H1 (cell line): ENCODE measurements around the gene PRXL2B. TPM values are rescaled to one million over a fixed set of nuclear protein-coding genes. Genes with fewer than 3 reads are reported as not detected.
A peak's percentile ranks its signal among the peaks of the same experiment; 100 is the strongest.

Source experiments
- CTCF ChIA-PET: fragments of 300-600 bp; sonication (Branson Sonifier 250); formaldehyde crosslinking; loops from one replicate; lab custom pipeline; 2021; ENCODE audit not compliant: partially characterized antibody; lab: Charles Lee
- POLR2A ChIA-PET: fragments of 300-600 bp; sonication (Branson Sonifier 250); formaldehyde crosslinking; loops from one replicate; lab custom pipeline; 2021; ENCODE audit warnings: inconsistent platforms; ENCODE audit not compliant: partially characterized antibody; lab: Charles Lee
- DNase-seq, 2 experiments: peaks; one replicate each; pipeline versions ENCODE4 v3.0.0 to v3.0.0-alpha.2; 2010 to 2022; ENCODE audit warnings: low spot score in 2 of 2, low read depth in 1 of 2, mixed read lengths in 1 of 2
- FAIRE-seq: peaks from 2 replicates; lab custom pipeline; 2011; peaks lifted over from hg19 to GRCh38; lab: Jason Lieb, UNC
- H2AFZ ChIP-seq: 2 replicates; pipeline ENCODE4 v1.8.1; 2012; ENCODE audit warnings: low read length, inconsistent platforms
- H2AK5ac ChIP-seq: 2 replicates; pipeline ENCODE4 v1.6.1; 2013; ENCODE audit warnings: low read depth, low read length
- H2BK120ac ChIP-seq: replicated peaks from 2 replicates; pipeline ENCODE3; 2013; ENCODE audit warnings: low read depth, low read length, inconsistent platforms
- H2BK12ac ChIP-seq: 2 replicates; pipeline ENCODE4 v1.6.1; 2013; ENCODE audit warnings: low read depth, low read length
- H2BK15ac ChIP-seq: 2 replicates; pipeline ENCODE4 v1.6.1; 2013; ENCODE audit warnings: low read length
- H2BK20ac ChIP-seq: 2 replicates; pipeline ENCODE4 v1.6.1; 2013; ENCODE audit warnings: low read length
- H2BK5ac ChIP-seq: 2 replicates; pipeline ENCODE4 v1.6.1; 2013; ENCODE audit warnings: low read depth, low read length
- H3K14ac ChIP-seq: 2 replicates; pipeline ENCODE4 v1.6.1; 2013; ENCODE audit warnings: inconsistent platforms; ENCODE audit not compliant: insufficient read length
- H3K18ac ChIP-seq: 2 replicates; pipeline ENCODE4 v1.6.1; 2013; ENCODE audit warnings: low read length; ENCODE audit errors: extremely low read depth
- H3K23ac ChIP-seq: 2 replicates; pipeline ENCODE4 v1.6.1; 2013; ENCODE audit warnings: inconsistent platforms; ENCODE audit not compliant: insufficient read length
- H3K23me2 ChIP-seq: 2 replicates; pipeline ENCODE4 v1.6.1; 2013; ENCODE audit warnings: low read depth, low read length
- H3K27ac ChIP-seq: 2 replicates; pipeline ENCODE4 v1.6.1; 2011; ENCODE audit warnings: low read depth, low read length, inconsistent platforms
- H3K27me3 ChIP-seq, 4 experiments: replicated peaks in 1 of 4; 1 replicate in 1 of 4; 2 replicates in 3 of 4; pipeline versions ENCODE4 v1.6.1 to v1.8.1; 2011 to 2013; ENCODE audit warnings: low read length in 3 of 4, mild to moderate bottlenecking in 3 of 4, inconsistent platforms in 2 of 4, mixed read lengths in 2 of 4, moderate library complexity in 1 of 4; ENCODE audit not compliant: control insufficient read depth in 3 of 4, insufficient read depth in 3 of 4; ENCODE audit errors: extremely low read depth in 1 of 4
- H3K36me3 ChIP-seq, 4 experiments: 2 replicates each; pipeline versions ENCODE4 v1.6.1 to v1.8.1; 2011 to 2013; ENCODE audit warnings: mild to moderate bottlenecking in 4 of 4, low read length in 3 of 4, moderate library complexity in 2 of 4, control low read depth in 1 of 4, inconsistent platforms in 1 of 4; ENCODE audit not compliant: insufficient read depth in 4 of 4, control insufficient read depth in 2 of 4
- H3K4ac ChIP-seq: replicated peaks from 2 replicates; pipeline ENCODE3; 2013; ENCODE audit warnings: low read length, low read depth, mixed read lengths, inconsistent platforms; ENCODE audit not compliant: insufficient read length
- H3K4me1 ChIP-seq, 4 experiments: replicated peaks in 1 of 4; 1 replicate in 1 of 4; 2 replicates in 3 of 4; pipeline versions ENCODE4 v1.6.1 to v1.8.1; 2011 to 2013; ENCODE audit warnings: low read length in 3 of 4, inconsistent platforms in 2 of 4, mixed read lengths in 1 of 4; ENCODE audit not compliant: insufficient read depth in 4 of 4, control insufficient read depth in 3 of 4
- H3K4me2 ChIP-seq, 2 experiments: 2 replicates each; pipeline versions ENCODE4 v1.6.1 to v1.8.1; 2011 to 2013; ENCODE audit warnings: low read depth in 2 of 2, low read length in 2 of 2, control low read depth in 1 of 2, inconsistent platforms in 1 of 2, mild to moderate bottlenecking in 1 of 2; ENCODE audit not compliant: insufficient read depth in 1 of 2
- H3K4me3 ChIP-seq, 4 experiments: fragments of 200-600, 300-600 bp in 1 of 4; sonication (generic), shearing (Covaris generic), sonication (Bioruptor Twin) in 1 of 4; 2 replicates each; pipeline versions ENCODE4 v1.5.1 to v1.8.1; 2011 to 2016; ENCODE audit warnings: low read length in 4 of 4, low read depth in 3 of 4, control low read depth in 2 of 4, inconsistent platforms in 2 of 4, mild to moderate bottlenecking in 2 of 4, mixed read lengths in 1 of 4, moderate library complexity in 1 of 4; ENCODE audit not compliant: insufficient read depth in 2 of 4; ENCODE audit errors: extremely low read depth in 1 of 4
- H3K56ac ChIP-seq: replicated peaks from 2 replicates; pipeline ENCODE3; 2013; ENCODE audit warnings: low read depth, mild to moderate bottlenecking, mixed read lengths, low read length, inconsistent platforms; ENCODE audit not compliant: insufficient read length
- H3K79me1 ChIP-seq: 2 replicates; pipeline ENCODE4 v1.6.1; 2013; ENCODE audit warnings: low read depth, low read length, control low read depth
- H3K79me2 ChIP-seq, 2 experiments: 2 replicates each; pipeline versions ENCODE4 v1.6.1 to v1.8.1; 2012 to 2013; ENCODE audit warnings: low read length in 2 of 2, mild to moderate bottlenecking in 2 of 2, inconsistent platforms in 1 of 2; ENCODE audit not compliant: insufficient read depth in 2 of 2, control insufficient read depth in 1 of 2
- H3K9ac ChIP-seq, 4 experiments: replicated peaks in 1 of 4; 1 replicate in 1 of 4; 2 replicates in 3 of 4; pipeline versions ENCODE4 v1.6.1 to v1.8.1; 2011 to 2013; ENCODE audit warnings: low read depth in 3 of 4, low read length in 3 of 4, control low read depth in 2 of 4, mild to moderate bottlenecking in 2 of 4, moderate library complexity in 2 of 4, inconsistent platforms in 1 of 4; ENCODE audit errors: extremely low read depth in 1 of 4
- H3K9me3 ChIP-seq, 2 experiments: 2 replicates each; pipeline versions ENCODE4 v1.6.1 to v1.8.1; 2012 to 2013; ENCODE audit warnings: mild to moderate bottlenecking in 2 of 2, moderate library complexity in 2 of 2, control low read depth in 1 of 2, inconsistent platforms in 1 of 2, low read depth in 1 of 2, low read length in 1 of 2, mixed read lengths in 1 of 2; ENCODE audit not compliant: insufficient read depth in 2 of 2
- H4K20me1 ChIP-seq, 2 experiments: replicated peaks in 1 of 2; 2 replicates each; pipeline versions ENCODE3 to v1.8.1; 2011 to 2013; ENCODE audit warnings: inconsistent platforms in 2 of 2, low read length in 2 of 2, mild to moderate bottlenecking in 1 of 2; ENCODE audit not compliant: insufficient read depth in 2 of 2, control insufficient read depth in 1 of 2
- H4K5ac ChIP-seq: 2 replicates; pipeline ENCODE4 v1.6.1; 2013; ENCODE audit warnings: low read length, low read depth, mixed read lengths, inconsistent platforms; ENCODE audit not compliant: insufficient read length
- H4K8ac ChIP-seq: 2 replicates; pipeline ENCODE4 v1.8.0; 2013; ENCODE audit warnings: mild to moderate bottlenecking, moderate library complexity, low read length, inconsistent platforms; ENCODE audit not compliant: insufficient read depth; ENCODE audit errors: extremely low read depth
- H4K91ac ChIP-seq: replicated peaks from 2 replicates; pipeline ENCODE3; 2013; ENCODE audit warnings: low read length, mixed read lengths, inconsistent platforms; ENCODE audit not compliant: insufficient read length
- BACH1 ChIP-seq: IDR thresholded peaks from 2 replicates; pipeline ENCODE4 v1.6.1; 2012; ENCODE audit warnings: low read length, improper control_type of control experiment
- POLR2A ChIP-seq, 2 experiments: IDR thresholded peaks; 1 replicate in 1 of 2; 2 replicates in 1 of 2; pipeline ENCODE4 v1.6.1; 2011; ENCODE audit warnings: low read depth in 2 of 2, low read length in 2 of 2, mild to moderate bottlenecking in 2 of 2; ENCODE audit errors: control extremely low read depth in 1 of 2
- TEAD4 ChIP-seq: IDR thresholded peaks from 2 replicates; pipeline ENCODE4 v1.6.1; 2012; ENCODE audit warnings: low read depth, low read length, inconsistent platforms, mixed read lengths
- YY1 ChIP-seq: IDR thresholded peaks from 2 replicates; pipeline ENCODE4 v1.6.1; 2011; ENCODE audit warnings: low read depth, mild to moderate bottlenecking, low read length
- WGBS, 2 experiments: shearing (Covaris generic) in 1 of 2; methylation state at CpG; one replicate each; pipeline versions ENCODE4 v1.1.6 to v1.1.7; 2013 to 2015; ENCODE audit warnings: low lambda C conversion rate in 2 of 2, mixed read lengths in 2 of 2, inconsistent platforms in 1 of 2, low coverage in 1 of 2, missing lambda C conversion rate in 1 of 2; ENCODE audit not compliant: insufficient replicate concordance in 2 of 2, insufficient coverage in 1 of 2, insufficient read length in 1 of 2; ENCODE audit errors: extremely low coverage in 1 of 2, missing lambda C conversion rate in 1 of 2; 5-methylcytosine and 5-hydroxymethylcytosine counted together
- polyA plus RNA-seq, 7 experiments: library from polyadenylated mRNA; depleted of rRNA in 3 of 7; stranded (reverse) in 5 of 7; unstranded in 2 of 7; fragments of >200 nt in 5 of 7; fragments of 200-250 nt in 2 of 7; gene quantifications; 1 replicate in 5 of 7; 2 replicates in 1 of 7; 4 replicates in 1 of 7; pipeline versions ENCODE4 v1.2.1 to v1.2.3, GENCODE V29; 2011 to 2013; ENCODE audit warnings: missing spikeins in 2 of 7, mixed read lengths in 2 of 7
- total RNA-seq: library from RNA; stranded (reverse); fragmentation: NEBNext Ultra II Directional; extraction: Animal tissue kit (Norgen Biotek cat#: 25700); gene quantifications from 2 replicates; pipeline ENCODE4 v1.2.1, GENCODE V29; 2021

PRXL2B gene
- total and polyA plus RNA-seq, 2 of the 8 experiments (the other 6 are each of a cell fraction or from before 2014, with no cell fraction given) = 35.3 to 46.0 TPM

DNA sequence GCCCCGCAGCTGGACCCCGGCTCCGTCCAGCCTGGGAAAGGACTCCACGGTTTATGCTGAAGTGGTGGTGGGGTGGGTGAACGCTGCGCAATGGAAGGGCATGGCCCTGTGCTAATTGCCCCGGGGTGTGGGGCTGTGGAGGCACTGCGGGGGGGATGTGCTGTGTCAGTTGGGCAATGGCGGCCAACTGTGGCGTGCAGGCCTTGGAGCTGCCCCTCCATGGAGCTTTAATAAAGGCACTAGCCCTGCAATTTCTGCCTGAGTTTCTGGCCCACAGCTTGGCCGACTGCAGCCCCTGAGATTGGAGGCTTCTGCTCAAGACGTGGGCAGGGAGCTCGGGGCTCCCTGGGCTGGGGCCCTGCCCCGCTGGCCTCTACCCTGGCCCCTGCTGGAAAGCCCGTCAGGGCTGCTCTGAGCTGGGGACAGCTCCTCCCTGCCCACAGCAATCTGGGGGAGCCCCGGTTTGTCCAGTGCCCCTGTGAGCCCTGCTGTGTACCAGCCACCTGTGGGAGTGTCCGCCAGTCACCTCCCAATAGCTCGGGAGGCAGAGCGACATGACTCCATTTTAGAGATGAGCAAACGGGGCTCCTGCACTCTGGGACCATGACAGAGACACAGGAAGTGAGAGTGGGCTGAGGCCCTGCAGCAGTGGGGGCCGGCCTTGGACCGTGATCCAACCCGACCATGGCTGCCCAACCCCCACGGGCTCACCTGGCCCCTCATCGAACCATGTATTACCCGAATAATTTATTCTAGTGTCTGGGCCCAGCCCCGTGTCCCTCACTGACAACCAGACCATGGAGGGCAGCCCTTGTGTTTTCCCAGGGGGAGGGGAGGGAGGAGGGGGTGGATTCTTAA, 39.1 kb upstream of the PRXL2B start:
- Histone ChIP-seq H3K23me2 (peaks cover 10% of the 10 kb centered on the region; the same call in 1 of the 2 replicates), H3K23ac (no peak overlapping the region), H3K4me2 (peak overlapping the region; percentile 82 to 92), H3K14ac (no peak overlapping the region), H4K5ac (peak overlapping the region; percentile 68), H3K4me1 (peaks cover 0 to 31% (median 28%) of the 10 kb centered on the region in 4 experiments; a peak in 6 of 7 replicates), H3K79me1 (no peaks in the 10 kb centered on the region), H2AFZ (no peak overlapping the region), H3K4ac (peak overlapping the region; percentile 57), H4K20me1 (no peaks in the 10 kb centered on the region), H3K56ac (peak overlapping the region; percentile 10), H3K9me3 (no peaks in the 10 kb centered on the region), H2BK12ac (peak overlapping the region; percentile 43; the same call in 1 of the 2 replicates), H3K27me3 (peaks cover 0 to 8% (median 5%) of the 10 kb centered on the region in 4 experiments; a peak in 3 of 7 replicates), H4K91ac (peak overlapping the region; percentile 65), H3K27ac (no peak overlapping the region), H2AK5ac (no peak overlapping the region), H3K36me3 (no peaks in the 10 kb centered on the region), H3K18ac (peak overlapping the region; percentile 87), H2BK20ac (0 out of 2 replicates have a peak overlapping the region, but pooled peaks have one; percentile 10), H2BK5ac (peak overlapping the region; percentile 71; the same call in 1 of the 2 replicates), H3K79me2 (no peaks in the 10 kb centered on the region), H3K4me3 (peak overlapping the region; percentile 51 to 75 (median 63)), H2BK15ac (no peak overlapping the region; the same call in 1 of the 2 replicates), H4K8ac (peak overlapping the region; percentile 21; the same call in 1 of the 2 replicates), H3K9ac (0 out of 7 replicates have a peak overlapping the region, but pooled peaks of 1 of the 4 experiments have one; percentile 20), H2BK120ac (peak overlapping the region; percentile 64)
- FAIRE-seq (no peak), DNase-seq (no peak)
- TF ChIP-seq YY1 = peak; percentile 76; the same call in 1 of the 2 replicates
- TF ChIP-seq POLR2A (IDR thresholded peaks at IDR 0.05; ENCODE audit: control extremely low read depth in 1 of 2, low read depth in 2 of 2, low read length in 2 of 2) = no peak
- no peak for TF ChIP-seq TEAD4
- TF ChIP-seq BACH1 = peak; percentile 16; the same call in 1 of the 2 replicates
- ChIA-PET POLR2A (interaction anchor here (0.6 to 1.7 kb wide), 13 partner anchors 12 to 513 kb away, joined by 3 to 9 read pairs (median 3); partner anchors contain the start of genes MORN1, PANK4 and RER1), CTCF (interaction anchor here (0.6 to 3.7 kb wide), 32 partner anchors 8 to 1546 kb away, joined by 3 to 27 read pairs (median 4); partner anchors contain the start of genes HES5, PANK4 and PEX10)
- WGBS, 2 experiments = 18% methylated on average over 23 of the region's 27 CpGs; no CpG with 5 or more reads in 1 of the 2 experiments
